A673 (cell line): ENCODE results near the gene SGPP1. TPM values are rescaled to one million over a fixed set of nuclear protein-coding genes. Genes with fewer than 3 reads are reported as not detected.

Experiments
- BruUV-seq: library from RNA; stranded (reverse); fragments of 400-500 nt; replicated peaks from 2 replicates; lab custom pipeline; 2021; lab: Mats Ljungman, UMichigan
- CTCF ChIA-PET: fragments of 300-600 bp; sonication (Branson Sonifier 250); formaldehyde crosslinking; loops from one replicate; lab custom pipeline; 2022; ENCODE audit warnings: antibody characterized with exemption; lab: Charles Lee
- POLR2A ChIA-PET: fragments of 300-600 bp; sonication (Branson Sonifier 250); formaldehyde crosslinking; loops from one replicate; lab custom pipeline; 2022; ENCODE audit warnings: antibody characterized with exemption; ENCODE audit not compliant: low non-redundant PET; lab: Charles Lee
- DNase-seq: peaks from one replicate; pipeline ENCODE4 v3.0.0-alpha.2; 2015; ENCODE audit warnings: low spot score
- H3K27ac ChIP-seq: fragments of 200-600 bp; sonication (generic); 2 replicates; pipeline ENCODE4 v1.5.1; 2016; ENCODE audit warnings: mixed run types, low read depth, mild to moderate bottlenecking, mixed read lengths, antibody characterized with exemption, low read length; ENCODE audit not compliant: poor library complexity, severe bottlenecking
- H3K27me3 ChIP-seq: fragments of 200-600 bp; sonication (generic); replicated peaks from 2 replicates; pipeline ENCODE4 v1.6.1; 2017; ENCODE audit warnings: mixed run types, low read depth, mild to moderate bottlenecking, mixed read lengths, antibody characterized with exemption, low read length; ENCODE audit not compliant: insufficient read depth, poor library complexity
- H3K36me3 ChIP-seq: fragments of 200-600 bp; sonication (generic); 2 replicates; pipeline ENCODE4 v1.6.1; 2016; ENCODE audit warnings: mixed run types, mild to moderate bottlenecking, mixed read lengths, antibody characterized with exemption, low read length; ENCODE audit not compliant: insufficient read depth, poor library complexity, severe bottlenecking
- H3K4me1 ChIP-seq: fragments of 200-600 bp; sonication (generic); 2 replicates; pipeline ENCODE4 v1.6.1; 2017; ENCODE audit warnings: mixed run types, mild to moderate bottlenecking, mixed read lengths, antibody characterized with exemption, low read length; ENCODE audit not compliant: insufficient read depth, poor library complexity, severe bottlenecking
- H3K4me3 ChIP-seq: fragments of 200-600 bp; sonication (generic); 2 replicates; pipeline ENCODE4 v1.5.1; 2016; ENCODE audit warnings: low read depth, mixed run types, mild to moderate bottlenecking, mixed read lengths, low read length; ENCODE audit not compliant: poor library complexity, severe bottlenecking
- H3K9me3 ChIP-seq: fragments of 200-600 bp; sonication (generic); 2 replicates; pipeline ENCODE4 v1.6.1; 2016; ENCODE audit warnings: mixed run types, low read depth, mild to moderate bottlenecking, mixed read lengths, antibody characterized with exemption, low read length; ENCODE audit not compliant: poor library complexity, severe bottlenecking
- CTCF ChIP-seq: fragments of 300-800, 200-600 bp; sonication (generic); conservative IDR thresholded peaks from 2 replicates; pipeline ENCODE4 v1.5.1; 2017; ENCODE audit warnings: low read depth, mild to moderate bottlenecking, antibody characterized with exemption, low read length, moderate library complexity, mixed read lengths
- EZH2 ChIP-seq: fragments of 200-600 bp; sonication (generic); IDR thresholded peaks from 2 replicates; pipeline ENCODE4 v1.6.1; 2017; ENCODE audit warnings: borderline replicate concordance, low read depth, mild to moderate bottlenecking, mixed read lengths, antibody characterized with exemption, low read length; ENCODE audit not compliant: poor library complexity, severe bottlenecking
- intact Hi-C: fragments of 100-400 bp; cut with micrococcal nuclease; formaldehyde crosslinking; loops from one replicate; pipeline ENCODE4 v1.10.0; 2022; ENCODE audit not compliant: unreplicated experiment
- total RNA-seq: library from RNA; stranded (reverse); gene quantifications from 2 replicates; pipeline ENCODE4 v1.2.3, GENCODE V29; 2021

Gene SGPP1
- total RNA-seq, 1 experiment from 2014 or later: 13.5 TPM

- ChIA-PET POLR2A (no interaction called here), CTCF (no interaction called here)
- intact Hi-C loops: no loop called here
Observed at GRCh38 chr14:63673255-63673654, 54.6 kb downstream of the SGPP1 start.

GRCh38 chr14:63672417-63673180 lies 55.3 kb downstream of the SGPP1 start:
- POLR2A ChIA-PET: no interaction called here
- Histone ChIP-seq H3K9me3 (no peaks in the 10 kb centered on the region), H3K4me3 (no peak overlapping the region), H3K27me3 (no peaks in the 10 kb centered on the region), H3K36me3 (no peaks in the 10 kb centered on the region), H3K27ac (no peak overlapping the region), H3K4me1 (no peaks in the 10 kb centered on the region)
- no TSS peak for BruUV-seq
- no peak for TF ChIP-seq CTCF
- no peak for TF ChIP-seq EZH2
- intact Hi-C loops: no loop called here
- CTCF ChIA-PET: no interaction called here
- no peak for DNase-seq

More at GRCh38 chr14:63673255-63673654, 54.6 kb downstream of the SGPP1 start:
- Histone ChIP-seq H3K27me3 (no peaks in the 10 kb centered on the region), H3K36me3 (no peaks in the 10 kb centered on the region), H3K27ac (no peak overlapping the region), H3K4me3 (no peak overlapping the region), H3K4me1 (no peaks in the 10 kb centered on the region), H3K9me3 (no peaks in the 10 kb centered on the region)
- no TSS peak for BruUV-seq
- DNase-seq: no peak
- TF ChIP-seq EZH2 (no peak), CTCF (no peak)

- POLR2A ChIA-PET: no interaction called here
- Histone ChIP-seq H3K9me3 (no peaks in the 10 kb centered on the region), H3K36me3 (no peaks in the 10 kb centered on the region), H3K4me3 (no peak overlapping the region), H3K27ac (no peak overlapping the region), H3K27me3 (no peaks in the 10 kb centered on the region), H3K4me1 (no peaks in the 10 kb centered on the region)
- CTCF ChIA-PET: no interaction called here
- intact Hi-C loops: no loop called here
- no peak for DNase-seq
- TF ChIP-seq EZH2 (no peak), CTCF (no peak)
- BruUV-seq: no TSS peak
Observed at GRCh38 chr14:63671987-63672386, 55.9 kb downstream of the SGPP1 start.
